ENCODE measurements around the gene PDSS1.
"Not testable (repeated sequence)": the region's sequence is repeated elsewhere in the genome, so short reads cannot be mapped to it uniquely, and the experiment has no call there.

The PDSS1 gene

GRCh38 chr10:26665080-26666048 is 32.1 kb upstream of the PDSS1 start:
- no peak for DNase-seq (ENCODE audit: low spot score)
- no peak for TF ChIP-seq CTCF (IDR thresholded peaks at IDR 0.05; ENCODE audit: extremely low read depth, missing control alignments)

DNA sequence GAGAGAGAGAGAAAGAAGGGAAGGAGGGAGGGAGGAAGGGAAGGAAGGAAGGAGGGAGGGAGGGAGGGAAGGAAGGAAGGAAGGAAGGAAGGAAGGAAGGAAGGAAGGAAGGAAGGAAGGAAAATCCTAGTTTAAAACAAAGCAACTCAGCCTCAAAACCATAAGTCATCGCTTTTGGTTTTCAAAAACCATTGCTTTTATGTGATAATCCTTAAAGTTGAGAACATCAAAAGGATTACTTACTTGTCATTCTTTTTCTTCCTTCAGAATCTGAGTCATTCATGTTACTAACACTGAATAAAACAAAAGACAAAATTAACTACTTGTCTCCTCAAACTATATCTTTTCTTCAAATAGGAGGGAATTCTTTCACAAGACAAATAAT is 21.6 kb upstream of the PDSS1 start:
- TF ChIP-seq CTCF (IDR thresholded peaks at IDR 0.05; ENCODE audit: extremely low read depth, missing control alignments), result no peak
- DNase-seq (ENCODE audit: low spot score), result no peak

DNA sequence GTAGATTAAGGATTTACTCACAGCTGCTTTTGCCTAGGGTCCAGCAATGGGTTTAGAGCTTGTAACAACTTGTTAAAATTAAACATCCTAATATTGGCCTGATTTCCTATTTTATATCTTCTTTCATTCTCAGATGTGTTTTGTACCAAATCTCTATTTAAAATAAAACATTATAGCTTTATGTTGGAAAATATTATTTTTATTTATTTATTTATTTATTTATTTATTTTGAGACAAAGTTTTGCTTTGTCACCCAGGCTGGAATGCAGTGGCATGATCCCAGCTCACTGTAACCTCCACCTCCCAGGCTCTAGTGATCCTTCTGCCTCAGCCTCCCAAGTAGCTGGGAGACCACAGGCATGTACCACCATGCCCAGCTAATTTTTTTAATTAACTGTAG is 17.9 kb upstream of the PDSS1 start:
- DNase-seq (ENCODE audit: low spot score), result no peak
- no peak for TF ChIP-seq CTCF (IDR thresholded peaks at IDR 0.05; ENCODE audit: extremely low read depth, missing control alignments)

- DNase-seq (ENCODE audit: low spot score), result no peak
- TF ChIP-seq CTCF (IDR thresholded peaks at IDR 0.05; ENCODE audit: extremely low read depth, missing control alignments), result no peak
Measured at GRCh38 chr10:26681076-26681475, 16.4 kb upstream of the PDSS1 start.

GRCh38 chr10:26681971-26682370 is 15.5 kb upstream of the PDSS1 start:
- DNase-seq (ENCODE audit: low spot score), result not testable (repeated sequence)

DNA sequence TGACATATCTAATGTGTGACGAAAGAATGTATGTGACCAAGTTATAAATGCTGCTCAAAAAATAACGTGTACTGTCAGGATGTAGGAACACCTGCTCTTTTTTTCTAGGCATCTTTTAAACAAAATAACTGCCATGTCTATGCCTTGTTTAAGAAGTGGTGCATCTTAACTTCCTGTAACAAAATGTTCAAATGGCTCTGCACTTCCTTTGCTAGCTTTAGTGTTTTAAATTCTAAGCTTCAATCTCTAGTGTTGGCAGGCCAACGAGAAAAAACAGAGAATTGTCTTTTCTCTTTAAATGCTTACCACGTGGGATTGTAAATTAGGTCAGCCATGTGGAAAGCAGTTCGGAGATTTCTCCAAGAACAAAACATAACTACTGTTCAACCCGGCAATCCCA is 14.6 kb upstream of the PDSS1 start:
- no peak for TF ChIP-seq CTCF (IDR thresholded peaks at IDR 0.05; ENCODE audit: extremely low read depth, missing control alignments)

GRCh38 chr10:26684667-26685264 is 12.7 kb upstream of the PDSS1 start:
- DNase-seq (ENCODE audit: low spot score), result peak; percentile 38

More for the DNA sequence above, 14.6 kb upstream of the PDSS1 start:
- DNase-seq (ENCODE audit: low spot score), result no peak

GRCh38 chr10:26685441-26685840 is 12.1 kb upstream of the PDSS1 start:
- no peak for DNase-seq (ENCODE audit: low spot score)
- TF ChIP-seq CTCF (IDR thresholded peaks at IDR 0.05; ENCODE audit: extremely low read depth, missing control alignments), result no peak
